WTC11 (cell line): Measurements from ENCODE around the gene MYO9A. TPM values are rescaled to one million over a fixed set of nuclear protein-coding genes. Genes with fewer than 3 reads are reported as not detected.

Experiments
- ATAC-seq: fragments of 200-7000 bp; cut with Tn5 transposase; 2 replicates; pipeline ENCODE4 v1.10.0; 2021; ENCODE audit warnings: mild to moderate bottlenecking, moderate library complexity
- CTCF ChIA-PET: fragments of 300-600 bp; sonication (Branson Sonifier 250); formaldehyde crosslinking; loops from one replicate; lab custom pipeline; 2021; ENCODE audit warnings: antibody characterized with exemption; lab: Charles Lee
- POLR2A ChIA-PET: fragments of 350-600 bp; sonication (Branson Sonifier 250); formaldehyde crosslinking; loops from one replicate; lab custom pipeline; 2021; ENCODE audit warnings: antibody characterized with exemption; lab: Charles Lee
- DNase-seq: peaks from one replicate; pipeline ENCODE4 v3.0.0; 2021; ENCODE audit warnings: low spot score
- H3K27ac Mint-ChIP-seq: 2 replicates; pipeline ENCODE4 v1.8.0; 2021; ENCODE audit warnings: mixed read lengths
- H3K27me3 Mint-ChIP-seq: 2 replicates; pipeline ENCODE4 v1.8.0; 2021; ENCODE audit warnings: low read depth, mild to moderate bottlenecking, moderate library complexity, mixed read lengths
- H3K36me3 Mint-ChIP-seq: 2 replicates; pipeline ENCODE4 v1.8.0; 2021; ENCODE audit warnings: mixed read lengths
- H3K4me1 Mint-ChIP-seq: 2 replicates; pipeline ENCODE4 v1.8.0; 2022; ENCODE audit warnings: mixed read lengths
- H3K4me3 Mint-ChIP-seq: 2 replicates; pipeline ENCODE4 v1.8.0; 2021; ENCODE audit warnings: mild to moderate bottlenecking, moderate library complexity, mixed read lengths
- H3K9me3 Mint-ChIP-seq: 2 replicates; pipeline ENCODE4 v1.8.0; 2021; ENCODE audit warnings: mixed read lengths
- ATF6 ChIP-seq: sonication (generic); formaldehyde crosslinking; IDR thresholded peaks from 2 replicates; pipeline ENCODE4 v1.8.1; 2023; ENCODE audit warnings: mild to moderate bottlenecking, missing genetic modification reagents
- CDX4 ChIP-seq: fragments of 250-450 bp; sonication (Bioruptor Pico); IDR thresholded peaks from 2 replicates; pipeline ENCODE4 v1.9.0; 2021; ENCODE audit warnings: moderate library complexity, mild to moderate bottlenecking, inconsistent platforms, borderline replicate concordance
- EMX1 ChIP-seq: fragments of 250-450 bp; sonication (Bioruptor Pico); IDR thresholded peaks from 2 replicates; pipeline ENCODE4 v1.8.0; 2021; ENCODE audit warnings: mild to moderate bottlenecking
- NFATC4 ChIP-seq: fragments of 250-450 bp; sonication (Bioruptor Pico); IDR thresholded peaks from 2 replicates; pipeline ENCODE4 v1.9.0; 2021; ENCODE audit warnings: mild to moderate bottlenecking
- SMAD4 ChIP-seq: sonication (generic); formaldehyde crosslinking; IDR thresholded peaks from 2 replicates; pipeline ENCODE4 v1.8.0; 2022; ENCODE audit warnings: mild to moderate bottlenecking, missing genetic modification reagents
- SP1 ChIP-seq: sonication (generic); formaldehyde crosslinking; conservative IDR thresholded peaks from 2 replicates; pipeline ENCODE4 v1.8.1; 2022; ENCODE audit warnings: missing genetic modification reagents
- ZNF281 ChIP-seq: sonication (generic); formaldehyde crosslinking; IDR thresholded peaks from 2 replicates; pipeline ENCODE4 v1.8.0; 2023; ENCODE audit warnings: mild to moderate bottlenecking, missing genetic modification reagents
- ZNF396 ChIP-seq: fragments of 250-450 bp; sonication (Bioruptor Pico); IDR thresholded peaks from 2 replicates; pipeline ENCODE4 v1.8.0; 2021; ENCODE audit warnings: mild to moderate bottlenecking, moderate library complexity, borderline replicate concordance
- total RNA-seq: library from RNA; stranded (reverse); gene quantifications from 3 replicates; pipeline ENCODE4 v1.2.3, GENCODE V29; 2021
- TF ChIP-seq, protein P1 (sequence below): fragments of 250-450 bp; sonication (Bioruptor Pico); IDR thresholded peaks from 2 replicates; pipeline ENCODE4 v1.9.0; 2021; ENCODE audit warnings: mild to moderate bottlenecking, borderline replicate concordance
- TF ChIP-seq, protein P2 (sequence below): sonication (generic); formaldehyde crosslinking; IDR thresholded peaks from 2 replicates; pipeline ENCODE4 v1.8.1; 2023; ENCODE audit warnings: mild to moderate bottlenecking, missing genetic modification reagents, moderate library complexity
- TF ChIP-seq, protein P3 (sequence below): sonication (generic); formaldehyde crosslinking; IDR thresholded peaks from 2 replicates; pipeline ENCODE4 v1.8.1; 2022; ENCODE audit warnings: mild to moderate bottlenecking, moderate library complexity, missing genetic modification reagents

MYO9A gene
- total RNA-seq, 1 experiment from 2014 or later = 23.5 TPM

DNA sequence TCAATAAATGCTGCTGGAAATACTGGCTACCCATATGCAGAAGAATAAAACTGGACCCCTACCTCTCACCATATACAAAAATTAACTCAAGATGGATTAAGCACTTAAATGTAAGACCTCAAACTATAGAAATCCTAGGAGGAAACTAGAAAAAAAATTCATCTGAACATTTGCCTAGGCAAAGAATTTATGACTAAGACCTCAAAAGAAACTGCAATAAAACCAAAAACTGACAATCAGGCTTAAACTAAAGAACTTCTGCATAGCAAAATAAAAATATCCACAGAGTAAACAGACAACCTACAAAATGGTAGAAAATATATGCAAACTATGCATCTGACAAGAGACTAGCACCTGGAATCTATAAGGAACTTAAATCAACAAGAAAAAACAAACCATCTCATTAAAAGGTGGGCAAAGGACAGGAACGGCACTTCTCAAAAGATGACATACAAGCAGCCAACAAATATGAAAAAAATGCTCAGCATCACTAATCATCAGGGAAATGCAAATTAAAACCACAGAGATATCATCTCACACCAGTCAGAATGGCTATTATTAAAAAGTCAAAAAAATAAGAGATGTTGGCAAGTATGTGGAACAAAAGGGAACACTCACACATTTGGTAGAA is 47.0 kb downstream of the MYO9A start (continued):
- TF ChIP-seq, protein P1, sequence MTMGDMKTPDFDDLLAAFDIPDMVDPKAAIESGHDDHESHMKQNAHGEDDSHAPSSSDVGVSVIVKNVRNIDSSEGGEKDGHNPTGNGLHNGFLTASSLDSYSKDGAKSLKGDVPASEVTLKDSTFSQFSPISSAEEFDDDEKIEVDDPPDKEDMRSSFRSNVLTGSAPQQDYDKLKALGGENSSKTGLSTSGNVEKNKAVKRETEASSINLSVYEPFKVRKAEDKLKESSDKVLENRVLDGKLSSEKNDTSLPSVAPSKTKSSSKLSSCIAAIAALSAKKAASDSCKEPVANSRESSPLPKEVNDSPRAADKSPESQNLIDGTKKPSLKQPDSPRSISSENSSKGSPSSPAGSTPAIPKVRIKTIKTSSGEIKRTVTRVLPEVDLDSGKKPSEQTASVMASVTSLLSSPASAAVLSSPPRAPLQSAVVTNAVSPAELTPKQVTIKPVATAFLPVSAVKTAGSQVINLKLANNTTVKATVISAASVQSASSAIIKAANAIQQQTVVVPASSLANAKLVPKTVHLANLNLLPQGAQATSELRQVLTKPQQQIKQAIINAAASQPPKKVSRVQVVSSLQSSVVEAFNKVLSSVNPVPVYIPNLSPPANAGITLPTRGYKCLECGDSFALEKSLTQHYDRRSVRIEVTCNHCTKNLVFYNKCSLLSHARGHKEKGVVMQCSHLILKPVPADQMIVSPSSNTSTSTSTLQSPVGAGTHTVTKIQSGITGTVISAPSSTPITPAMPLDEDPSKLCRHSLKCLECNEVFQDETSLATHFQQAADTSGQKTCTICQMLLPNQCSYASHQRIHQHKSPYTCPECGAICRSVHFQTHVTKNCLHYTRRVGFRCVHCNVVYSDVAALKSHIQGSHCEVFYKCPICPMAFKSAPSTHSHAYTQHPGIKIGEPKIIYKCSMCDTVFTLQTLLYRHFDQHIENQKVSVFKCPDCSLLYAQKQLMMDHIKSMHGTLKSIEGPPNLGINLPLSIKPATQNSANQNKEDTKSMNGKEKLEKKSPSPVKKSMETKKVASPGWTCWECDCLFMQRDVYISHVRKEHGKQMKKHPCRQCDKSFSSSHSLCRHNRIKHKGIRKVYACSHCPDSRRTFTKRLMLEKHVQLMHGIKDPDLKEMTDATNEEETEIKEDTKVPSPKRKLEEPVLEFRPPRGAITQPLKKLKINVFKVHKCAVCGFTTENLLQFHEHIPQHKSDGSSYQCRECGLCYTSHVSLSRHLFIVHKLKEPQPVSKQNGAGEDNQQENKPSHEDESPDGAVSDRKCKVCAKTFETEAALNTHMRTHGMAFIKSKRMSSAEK (CRISPR knock-in tag) = no peak
- TF ChIP-seq ATF6 (CRISPR knock-in tag) (no peak), EMX1 (CRISPR knock-in tag) (no peak), ZNF281 (CRISPR knock-in tag) (no peak)

DNA sequence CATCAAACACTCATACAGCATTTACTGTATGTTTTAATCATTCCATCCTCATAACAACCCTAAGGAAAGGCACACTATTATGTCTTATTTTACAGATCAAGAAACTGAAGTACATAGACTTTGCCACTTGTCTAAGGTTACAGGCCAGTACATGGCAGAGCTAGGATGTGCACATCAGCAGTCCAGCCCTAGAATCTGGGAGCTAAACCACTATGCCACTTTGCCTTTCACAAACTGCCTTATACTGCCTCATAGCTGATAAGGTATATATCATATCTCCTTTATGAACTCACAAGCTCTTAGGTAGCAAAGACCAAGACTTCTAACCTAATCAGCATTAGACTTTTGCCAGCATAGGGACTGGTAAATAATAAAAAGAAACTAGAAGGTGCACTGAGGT is 49.1 kb downstream of the MYO9A start:
- POLR2A ChIA-PET = no interaction called here
- no peak overlapping the region for H3K27ac Mint-ChIP-seq
- peaks cover 2% of the 10 kb centered on the region; the same call in 1 of the 2 replicates for H3K4me1 Mint-ChIP-seq
- H3K36me3 Mint-ChIP-seq = no peaks in the 10 kb centered on the region
- CTCF ChIA-PET = interaction anchor here (0.6 kb wide), 1 partner anchor 39 kb away, joined by 3 read pairs; no protein-coding TSS in a partner anchor
- no peak for TF ChIP-seq NFATC4 (CRISPR knock-in tag)
- no peak for TF ChIP-seq ZNF396 (CRISPR knock-in tag)
- TF ChIP-seq CDX4 (CRISPR knock-in tag) = no peak
- TF ChIP-seq, protein P2, sequence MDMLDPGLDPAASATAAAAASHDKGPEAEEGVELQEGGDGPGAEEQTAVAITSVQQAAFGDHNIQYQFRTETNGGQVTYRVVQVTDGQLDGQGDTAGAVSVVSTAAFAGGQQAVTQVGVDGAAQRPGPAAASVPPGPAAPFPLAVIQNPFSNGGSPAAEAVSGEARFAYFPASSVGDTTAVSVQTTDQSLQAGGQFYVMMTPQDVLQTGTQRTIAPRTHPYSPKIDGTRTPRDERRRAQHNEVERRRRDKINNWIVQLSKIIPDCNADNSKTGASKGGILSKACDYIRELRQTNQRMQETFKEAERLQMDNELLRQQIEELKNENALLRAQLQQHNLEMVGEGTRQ (CRISPR knock-in tag) = no peak
- TF ChIP-seq SMAD4 (CRISPR knock-in tag) = no peak
- no peak overlapping the region for H3K4me3 Mint-ChIP-seq
- no peaks in the 10 kb centered on the region for H3K27me3 Mint-ChIP-seq
- ATAC-seq (no peak), DNase-seq (no peak)
- H3K9me3 Mint-ChIP-seq = no peaks in the 10 kb centered on the region

DNA sequence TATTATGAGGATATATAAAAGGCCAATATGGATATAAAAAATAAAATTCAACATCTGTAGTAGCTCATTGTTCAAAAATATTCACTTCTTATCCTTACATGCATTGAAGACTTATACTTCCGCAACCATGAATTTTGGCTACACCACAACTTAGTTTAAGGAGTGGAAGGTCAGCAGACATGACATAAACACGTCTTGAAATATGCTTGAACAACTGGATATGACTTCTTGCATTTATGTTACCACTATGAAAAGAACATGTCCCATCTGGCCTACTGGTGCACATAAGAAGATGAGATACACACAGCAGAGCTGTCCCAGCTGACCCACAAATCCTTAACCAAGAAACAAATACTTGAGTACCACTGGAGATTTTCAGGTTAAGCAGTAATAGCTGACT is 52.1 kb downstream of the MYO9A start:
- Mint-ChIP-seq H3K9me3 (no peaks in the 10 kb centered on the region), H3K36me3 (no peaks in the 10 kb centered on the region), H3K4me1 (peaks cover 5% of the 10 kb centered on the region), H3K4me3 (no peak overlapping the region), H3K27ac (no peak overlapping the region; the same call in 1 of the 2 replicates), H3K27me3 (no peaks in the 10 kb centered on the region)
- ATAC-seq (no peak), DNase-seq (no peak)
- TF ChIP-seq SP1 = no peak
- TF ChIP-seq CDX4 (CRISPR knock-in tag) = no peak
- TF ChIP-seq, protein P3, sequence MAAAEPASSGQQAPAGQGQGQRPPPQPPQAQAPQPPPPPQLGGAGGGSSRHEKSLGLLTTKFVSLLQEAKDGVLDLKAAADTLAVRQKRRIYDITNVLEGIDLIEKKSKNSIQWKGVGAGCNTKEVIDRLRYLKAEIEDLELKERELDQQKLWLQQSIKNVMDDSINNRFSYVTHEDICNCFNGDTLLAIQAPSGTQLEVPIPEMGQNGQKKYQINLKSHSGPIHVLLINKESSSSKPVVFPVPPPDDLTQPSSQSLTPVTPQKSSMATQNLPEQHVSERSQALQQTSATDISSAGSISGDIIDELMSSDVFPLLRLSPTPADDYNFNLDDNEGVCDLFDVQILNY (CRISPR knock-in tag) = no peak
- ChIA-PET POLR2A (interaction anchor here (0.6 kb wide), 1 partner anchor 1210 kb away, joined by 4 read pairs; no protein-coding TSS in a partner anchor), CTCF (no interaction called here)
